ENCODE results near the gene IL23R.

The IL23R gene

GRCh38 chr1:67308136-67308535 lies 141.9 kb downstream of the IL23R start:
- POLR2A ChIA-PET: no interaction called here
- CTCF ChIA-PET: no interaction called here

More at GRCh38 chr1:67308136-67308535, 141.9 kb downstream of the IL23R start:
- H3K4me3 ChIP-seq (ENCODE audit: low read depth, low read length): no peak overlapping the region
- DNase-seq (ENCODE audit: low read depth, low spot score): no peak
- no peak for TF ChIP-seq CTCF (IDR thresholded peaks at IDR 0.05; ENCODE audit: insufficient read depth, low read length, missing control alignments)

Measured in AG04449 (cell line).